Testis (tissue), 3 donors: ENCODE data around the gene MYO18B. TPM values are rescaled to one million over a fixed set of nuclear protein-coding genes. Genes with fewer than 3 reads are reported as not detected.

ENCODE experiments used
- DNase-seq: peaks from one replicate; pipeline ENCODE4 v3.0.0-alpha.2; 2019
- H3K27ac ChIP-seq, 2 donors: fragments of 200-600 bp; sonication (generic); one replicate each; pipeline ENCODE4 v1.5.1; 2019
- H3K27me3 ChIP-seq: fragments of 200-600 bp; sonication (generic); one replicate; pipeline ENCODE4 v1.5.1; 2019
- H3K36me3 ChIP-seq: fragments of 200-600 bp; sonication (generic); one replicate; pipeline ENCODE4 v1.5.1; 2017; ENCODE audit warnings: low read depth; ENCODE audit errors: missing control alignments
- H3K4me1 ChIP-seq: fragments of 200-600 bp; sonication (generic); one replicate; pipeline ENCODE4 v1.5.1; 2019
- H3K4me3 ChIP-seq, 2 donors: fragments of 200-600 bp; sonication (generic); one replicate each; pipeline ENCODE4 v1.5.1; 2017 to 2019
- H3K9me3 ChIP-seq: fragments of 200-600 bp; sonication (generic); one replicate; pipeline ENCODE4 v1.5.1; 2017
- POLR2A ChIP-seq: fragments of 450-650 bp; IDR thresholded peaks from one replicate; pipeline ENCODE4 v1.6.1; 2017; ENCODE audit warnings: antibody characterized with exemption, mild to moderate bottlenecking, moderate library complexity
- WGBS, 2 donors: methylation state at CpG; one replicate each; pipeline ENCODE4 v1.1.5; 2018; 5-methylcytosine and 5-hydroxymethylcytosine counted together
- intact Hi-C: fragments of 100-400 bp; cut with DNase I; formaldehyde crosslinking; loops from one replicate; pipeline ENCODE4 v1.15.1; 2023; ENCODE audit warnings: low total_unique reads
- polyA plus RNA-seq: library from polyadenylated mRNA; stranded (reverse); fragments of 350-450 nt; fragmentation: Illumina TruSeq; extraction: RNeasy Lipid Tissue Mini Kit (QIAGEN cat#74804); gene quantifications from one replicate; pipeline ENCODE4 v1.2.3, GENCODE V29; 2014; ENCODE audit warnings: low read depth, low replicate concordance; ENCODE audit not compliant: insufficient read depth
- total RNA-seq, 2 donors: library from RNA; depleted of rRNA; stranded (reverse); fragments of >200 nt; gene quantifications; one replicate each; pipeline ENCODE4 v1.2.3, GENCODE V29; 2016
- TF ChIP-seq, protein P1 (sequence below), 3 experiments: fragments of 450-650 bp in 2 of 3; fragments of 200-600 bp in 1 of 3; sonication (generic) in 1 of 3; IDR thresholded peaks; one replicate each; pipeline ENCODE4 v1.5.1; 2016 to 2019; ENCODE audit warnings: antibody characterized with exemption in 3 of 3, mild to moderate bottlenecking in 2 of 3, moderate library complexity in 1 of 3

MYO18B gene
- total and polyA plus RNA-seq, 3 donors from 2014 or later, result 23.6 to 40.3 (median 28.6) TPM

DNA sequence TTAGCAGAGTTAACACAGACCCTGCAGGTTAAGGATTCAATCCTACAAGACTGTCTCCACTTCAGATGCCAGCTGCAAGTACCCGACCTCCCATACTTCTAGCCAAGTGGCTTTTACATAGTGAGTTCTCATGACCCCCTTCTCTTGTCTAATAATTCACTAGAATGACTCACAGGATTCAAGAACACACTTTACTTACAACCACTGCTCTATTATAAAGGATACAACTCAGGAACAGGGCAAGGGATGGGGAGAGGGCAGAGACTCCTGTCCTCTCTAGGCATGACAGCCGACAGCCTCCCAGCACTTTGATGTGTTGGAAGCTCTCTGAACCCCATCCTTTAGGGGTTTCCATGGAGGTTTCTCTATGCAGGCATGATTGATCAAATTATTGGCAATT, 60.0 kb downstream of the MYO18B start:
- H3K27me3 ChIP-seq, result no peaks in the 10 kb centered on the region
- no peaks in the 10 kb centered on the region for H3K9me3 ChIP-seq
- no peak overlapping the region for H3K27ac ChIP-seq
- H3K4me1 ChIP-seq, result no peaks in the 10 kb centered on the region
- H3K4me3 ChIP-seq, result no peak overlapping the region
- TF ChIP-seq, protein P1, sequence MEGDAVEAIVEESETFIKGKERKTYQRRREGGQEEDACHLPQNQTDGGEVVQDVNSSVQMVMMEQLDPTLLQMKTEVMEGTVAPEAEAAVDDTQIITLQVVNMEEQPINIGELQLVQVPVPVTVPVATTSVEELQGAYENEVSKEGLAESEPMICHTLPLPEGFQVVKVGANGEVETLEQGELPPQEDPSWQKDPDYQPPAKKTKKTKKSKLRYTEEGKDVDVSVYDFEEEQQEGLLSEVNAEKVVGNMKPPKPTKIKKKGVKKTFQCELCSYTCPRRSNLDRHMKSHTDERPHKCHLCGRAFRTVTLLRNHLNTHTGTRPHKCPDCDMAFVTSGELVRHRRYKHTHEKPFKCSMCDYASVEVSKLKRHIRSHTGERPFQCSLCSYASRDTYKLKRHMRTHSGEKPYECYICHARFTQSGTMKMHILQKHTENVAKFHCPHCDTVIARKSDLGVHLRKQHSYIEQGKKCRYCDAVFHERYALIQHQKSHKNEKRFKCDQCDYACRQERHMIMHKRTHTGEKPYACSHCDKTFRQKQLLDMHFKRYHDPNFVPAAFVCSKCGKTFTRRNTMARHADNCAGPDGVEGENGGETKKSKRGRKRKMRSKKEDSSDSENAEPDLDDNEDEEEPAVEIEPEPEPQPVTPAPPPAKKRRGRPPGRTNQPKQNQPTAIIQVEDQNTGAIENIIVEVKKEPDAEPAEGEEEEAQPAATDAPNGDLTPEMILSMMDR (IDR thresholded peaks at IDR 0.05), result no peak
- no peak for TF ChIP-seq POLR2A
- WGBS, 2 donors, result 63 to 66% methylated on average over 2 of the region's 2 CpGs
- no peak for DNase-seq
- H3K36me3 ChIP-seq, result no peaks in the 10 kb centered on the region
- intact Hi-C loops, result no loop called here

DNA sequence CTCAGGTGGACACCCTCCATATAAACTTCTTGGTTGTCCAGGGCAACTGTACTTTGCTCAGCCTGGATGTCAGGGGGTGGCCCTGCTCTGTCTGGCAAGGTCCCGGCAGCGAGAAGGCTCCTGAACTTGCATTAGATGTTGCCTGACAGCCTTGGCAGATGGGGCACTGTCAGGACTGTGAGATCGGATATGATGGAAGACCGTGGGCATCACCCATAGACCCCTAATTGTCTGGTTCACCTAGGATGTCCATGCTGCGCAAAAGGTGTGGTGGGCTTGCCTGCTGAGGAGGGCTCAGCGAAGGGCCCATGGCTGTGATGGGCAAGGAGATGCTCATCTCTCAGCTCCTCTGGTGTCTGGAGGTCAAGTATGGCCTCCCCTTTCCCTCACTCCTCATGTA, 62.7 kb downstream of the MYO18B start:
- intact Hi-C loops, result no loop called here
- H3K27ac ChIP-seq, result no peak overlapping the region
- H3K9me3 ChIP-seq, result no peaks in the 10 kb centered on the region
- no peaks in the 10 kb centered on the region for H3K4me1 ChIP-seq
- TF ChIP-seq, protein P1 (IDR thresholded peaks at IDR 0.05), result no peak
- no peak for TF ChIP-seq POLR2A
- no peak for DNase-seq
- WGBS, 2 donors, result 91% methylated on average over 6 of the region's 6 CpGs; no CpG with 5 or more reads in 1 of the 2 donors
- no peaks in the 10 kb centered on the region for H3K36me3 ChIP-seq
- H3K27me3 ChIP-seq, result no peaks in the 10 kb centered on the region
- no peak overlapping the region for H3K4me3 ChIP-seq

DNA sequence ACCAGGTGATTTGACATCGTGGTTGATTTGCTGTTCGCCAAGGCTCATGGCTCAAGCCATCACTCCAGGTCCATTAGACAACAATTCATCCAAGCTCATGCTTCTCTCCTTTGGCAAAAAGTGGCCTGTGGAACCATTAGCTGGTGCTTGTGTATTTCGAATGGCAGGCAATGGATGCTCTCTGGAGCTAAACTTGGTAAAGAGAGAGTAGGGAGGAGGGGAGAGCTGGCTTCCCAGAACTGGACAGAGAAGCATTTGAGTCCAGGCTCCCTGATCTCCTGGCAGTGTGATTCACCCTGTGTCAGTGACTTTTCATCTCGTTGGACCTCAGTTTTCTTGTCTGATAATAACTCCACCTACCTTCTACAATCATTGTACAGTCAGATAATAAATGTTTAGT, 64.6 kb downstream of the MYO18B start:
- Histone ChIP-seq H3K36me3 (no peaks in the 10 kb centered on the region), H3K27me3 (no peaks in the 10 kb centered on the region), H3K27ac (no peak overlapping the region), H3K4me1 (no peaks in the 10 kb centered on the region), H3K9me3 (no peaks in the 10 kb centered on the region), H3K4me3 (no peak overlapping the region)
- DNase-seq, result no peak
- WGBS, 2 donors, result 63 to 76% methylated on average over 4 of the region's 4 CpGs
- intact Hi-C loops, result no loop called here
- no peak for TF ChIP-seq POLR2A
- TF ChIP-seq, protein P1 (IDR thresholded peaks at IDR 0.05), result no peak

DNA sequence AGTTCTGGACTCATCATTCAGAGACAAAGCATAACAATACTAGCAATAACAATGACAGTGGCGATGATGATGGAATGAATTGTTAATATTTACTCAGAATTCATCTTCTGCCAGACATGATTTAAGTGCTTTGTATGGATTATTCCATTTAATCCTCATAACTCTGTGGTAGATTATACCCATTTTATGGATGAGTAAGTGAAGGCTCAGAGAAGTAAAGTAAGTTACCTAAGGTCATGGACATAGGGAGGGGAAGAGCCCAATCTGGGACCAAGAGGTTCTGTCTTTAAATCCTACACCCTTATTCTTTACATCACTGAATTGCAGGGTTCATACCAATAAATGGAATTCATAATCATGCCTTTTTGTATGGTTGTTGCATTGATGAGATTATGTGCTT, 72.7 kb downstream of the MYO18B start:
- WGBS, 2 donors, result 88 to 97% methylated on average over 1 of the region's 1 CpG
- Histone ChIP-seq H3K9me3 (no peaks in the 10 kb centered on the region), H3K27me3 (no peaks in the 10 kb centered on the region), H3K4me1 (no peaks in the 10 kb centered on the region), H3K27ac (no peak overlapping the region), H3K36me3 (no peaks in the 10 kb centered on the region), H3K4me3 (no peak overlapping the region)
- intact Hi-C loops, result no loop called here
- TF ChIP-seq, protein P1 (IDR thresholded peaks at IDR 0.05), result no peak
- TF ChIP-seq POLR2A, result no peak
- no peak for DNase-seq

DNA sequence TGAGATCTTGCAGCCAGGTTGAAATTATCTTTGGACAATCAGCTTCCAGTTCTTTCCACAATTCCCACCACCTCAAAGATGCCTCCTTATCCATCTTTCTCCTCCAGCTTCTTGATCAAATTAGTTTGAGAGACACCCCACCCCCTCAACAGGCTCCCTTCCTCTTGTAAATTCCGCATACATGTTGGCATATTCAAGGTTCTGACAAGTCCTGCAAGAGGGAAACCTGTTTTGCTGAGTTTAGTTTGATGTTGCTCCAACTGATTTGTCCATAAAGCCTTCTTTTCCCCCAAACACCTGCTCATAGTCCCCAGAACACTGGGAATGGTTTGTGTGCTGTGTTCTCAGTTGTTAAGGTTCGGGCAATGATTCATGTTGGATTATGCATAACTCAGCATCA, 73.6 kb downstream of the MYO18B start:
- H3K4me1 ChIP-seq, result no peaks in the 10 kb centered on the region
- no peaks in the 10 kb centered on the region for H3K36me3 ChIP-seq
- WGBS, 2 donors, result 85 to 89% methylated on average over 2 of the region's 2 CpGs
- no peak overlapping the region for H3K4me3 ChIP-seq
- no peaks in the 10 kb centered on the region for H3K27me3 ChIP-seq
- DNase-seq, result no peak
- intact Hi-C loops, result no loop called here
- H3K9me3 ChIP-seq, result no peaks in the 10 kb centered on the region
- H3K27ac ChIP-seq, result no peak overlapping the region
- TF ChIP-seq POLR2A, result no peak
- TF ChIP-seq, protein P1 (IDR thresholded peaks at IDR 0.05), result no peak
